Stimulated activated CD8-positive, alpha-beta memory T cell treated with anti-CD3 and anti-CD28 coated beads, Interleukin-15, amount 100 ng/mL, for 1 hour (primary cell): ENCODE measurements around the gene EML3.
A peak's percentile ranks its signal among the peaks of the same experiment; 100 is the strongest.
"Not testable (repeated sequence)": the region's sequence is repeated elsewhere in the genome, so short reads cannot be mapped to it uniquely, and the experiment has no call there.

Source experiments
- DNase-seq: peaks from one replicate; pipeline ENCODE4 v3.0.0-alpha.2; 2020; ENCODE audit warnings: low read depth

EML3 gene

DNA sequence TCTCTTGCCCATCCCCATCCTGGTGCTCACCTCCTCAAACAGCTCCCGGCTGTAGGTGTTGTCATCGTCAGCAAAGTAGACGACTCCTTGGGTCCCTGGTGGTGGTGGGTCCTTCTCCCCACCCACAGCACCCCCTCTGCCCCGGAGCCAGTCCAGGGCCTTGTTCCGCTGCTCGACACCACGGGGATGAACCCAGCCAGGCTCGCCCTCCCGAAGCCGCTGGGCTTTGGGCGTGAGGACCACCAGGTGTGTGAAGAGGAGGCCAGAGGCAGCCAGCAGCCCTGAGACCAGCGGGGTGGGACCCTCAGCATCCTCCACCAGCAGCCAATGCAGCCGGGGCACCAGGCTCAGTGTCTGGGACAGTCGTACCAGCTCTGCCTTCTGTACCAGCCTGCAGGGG is 4.4 kb upstream of the EML3 start:
- DNase-seq, result not testable (repeated sequence)

DNA sequence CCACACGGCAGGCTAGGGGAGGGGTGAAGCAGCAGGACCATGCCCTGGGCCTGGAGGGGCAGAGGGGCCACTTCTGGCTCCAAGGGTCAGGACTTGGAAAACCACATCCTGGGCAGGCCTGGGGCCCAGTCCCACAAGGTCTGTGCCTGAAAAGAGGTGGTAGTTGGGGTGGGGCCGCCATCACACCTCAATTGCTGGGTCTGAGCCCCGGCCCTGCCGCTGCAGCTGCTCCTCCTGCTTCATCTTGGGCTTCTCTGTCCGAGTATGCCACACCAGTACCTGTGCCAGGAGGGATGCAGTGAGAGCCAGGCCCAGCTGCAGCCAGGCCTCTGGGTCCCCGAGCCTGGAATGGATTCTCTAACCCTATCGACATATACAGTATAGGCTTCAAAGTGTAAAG is 2.9 kb upstream of the EML3 start:
- DNase-seq, result no peak

DNA sequence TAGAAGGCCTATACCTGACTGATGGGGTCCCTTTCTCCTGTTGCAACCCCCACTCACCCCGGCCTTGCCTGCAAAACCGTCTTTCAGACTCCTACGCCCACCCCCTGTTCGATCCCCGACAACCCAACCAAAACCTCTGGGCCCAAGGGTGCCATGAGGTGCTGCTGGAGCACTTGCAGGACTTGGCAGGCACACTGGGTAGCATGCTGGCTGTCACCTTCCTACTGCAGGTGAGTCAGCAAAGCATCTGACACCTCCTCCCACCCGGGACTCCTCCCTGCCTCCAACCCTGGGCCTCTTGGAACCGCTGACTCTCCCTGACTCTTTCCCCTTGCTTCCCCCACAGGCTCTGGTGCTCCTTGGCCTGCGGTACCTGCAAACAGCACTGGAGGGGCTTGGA is 1.7 kb upstream of the EML3 start:
- no peak for DNase-seq

DNA sequence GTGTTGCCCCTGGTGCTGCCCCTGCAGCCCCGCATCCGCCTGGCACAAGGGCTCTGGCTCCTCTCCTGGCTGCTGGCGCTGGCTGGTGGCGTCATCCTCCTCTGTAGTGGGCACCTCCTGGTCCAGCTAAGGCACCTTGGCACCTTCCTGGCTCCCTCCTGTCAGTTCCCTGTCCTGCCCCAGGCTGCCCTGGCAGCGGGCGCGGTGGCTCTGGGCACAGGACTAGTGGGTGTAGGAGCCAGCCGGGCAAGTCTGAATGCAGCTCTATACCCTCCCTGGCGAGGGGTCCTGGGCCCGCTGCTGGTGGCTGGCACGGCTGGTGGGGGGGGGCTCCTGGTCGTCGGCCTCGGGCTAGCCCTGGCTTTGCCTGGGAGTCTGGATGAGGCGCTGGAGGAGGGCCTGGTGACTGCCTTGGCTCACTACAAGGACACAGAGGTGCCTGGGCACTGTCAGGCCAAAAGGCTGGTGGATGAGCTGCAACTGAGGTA is 760 bp upstream of the EML3 start:
- no peak for DNase-seq

DNA sequence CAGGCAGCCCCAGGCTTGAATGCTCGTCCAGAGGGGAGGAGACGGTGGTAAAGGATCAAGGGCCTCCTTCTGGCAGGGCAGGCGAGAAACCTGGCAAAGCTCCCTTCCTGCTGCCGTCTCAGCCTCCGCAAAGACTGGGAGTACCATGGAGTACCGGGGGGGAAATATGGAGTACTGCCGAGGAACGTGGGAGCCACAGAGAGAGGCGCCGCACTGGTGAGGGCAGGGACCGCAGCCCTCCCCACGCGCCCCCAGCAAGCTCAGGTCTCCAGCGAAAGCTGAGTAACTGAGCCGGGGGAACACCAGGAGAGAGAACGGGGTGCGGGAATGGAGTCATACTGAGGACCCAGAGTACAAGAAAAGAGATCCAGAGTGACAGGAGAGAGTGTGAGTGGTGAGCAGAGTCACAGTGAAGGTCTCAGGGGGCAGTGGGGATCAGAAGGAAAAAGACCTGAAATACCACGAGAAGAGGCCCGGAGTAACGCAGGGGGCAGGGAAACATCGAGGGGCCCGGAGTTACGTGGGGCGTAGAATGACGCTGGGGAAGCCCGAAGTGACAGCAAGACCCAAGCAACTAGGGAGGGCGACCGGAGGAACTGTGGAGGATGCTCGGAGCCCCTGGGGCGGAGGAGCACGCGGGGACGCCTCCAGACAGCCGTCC is 740 bp downstream of the EML3 start:
- DNase-seq, result no peak

DNA sequence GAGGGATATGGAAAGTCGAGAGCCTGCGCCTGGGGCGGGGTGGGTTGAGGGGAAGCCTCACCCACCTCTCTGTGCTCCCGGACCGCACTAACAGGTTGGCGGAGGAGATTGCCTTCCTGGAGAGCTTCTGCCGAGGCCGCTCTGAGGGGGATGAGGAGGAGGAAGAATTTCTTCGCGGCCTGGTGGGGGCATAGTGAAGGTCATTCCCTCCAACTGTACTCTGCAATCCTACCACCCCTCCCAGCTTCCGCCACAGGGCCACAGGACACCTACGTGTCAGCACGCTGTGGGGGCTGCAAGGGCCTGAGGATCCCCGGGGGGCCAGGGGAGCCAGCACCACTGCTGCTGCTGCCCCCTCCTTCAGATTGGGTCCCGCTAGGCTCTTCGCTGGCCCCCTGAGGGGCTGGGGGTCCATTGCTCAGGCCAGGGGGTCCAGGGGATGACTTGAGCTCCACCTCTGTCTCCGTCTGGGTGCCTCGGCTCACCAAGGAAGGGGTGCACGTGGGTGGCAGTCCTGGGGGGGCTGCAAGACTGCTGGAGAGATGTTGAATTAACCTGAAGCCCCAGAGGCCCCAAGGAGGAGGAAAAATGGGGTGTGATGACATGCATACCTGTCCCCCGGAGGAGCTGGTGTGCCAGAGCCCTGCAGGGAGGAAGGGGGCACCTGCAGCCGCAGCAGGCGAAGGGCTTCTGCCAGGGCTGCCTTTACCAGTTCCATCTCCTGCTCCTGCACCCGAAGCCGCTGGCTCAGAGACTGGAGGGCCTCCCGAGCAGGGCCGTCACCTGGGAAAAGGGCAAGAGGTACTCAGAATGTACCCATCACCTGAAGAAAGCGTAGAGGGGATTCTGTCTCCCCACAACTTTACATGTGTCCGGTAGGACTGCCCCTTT is 1.5 kb downstream of the EML3 start:
- DNase-seq, result no peak

DNA sequence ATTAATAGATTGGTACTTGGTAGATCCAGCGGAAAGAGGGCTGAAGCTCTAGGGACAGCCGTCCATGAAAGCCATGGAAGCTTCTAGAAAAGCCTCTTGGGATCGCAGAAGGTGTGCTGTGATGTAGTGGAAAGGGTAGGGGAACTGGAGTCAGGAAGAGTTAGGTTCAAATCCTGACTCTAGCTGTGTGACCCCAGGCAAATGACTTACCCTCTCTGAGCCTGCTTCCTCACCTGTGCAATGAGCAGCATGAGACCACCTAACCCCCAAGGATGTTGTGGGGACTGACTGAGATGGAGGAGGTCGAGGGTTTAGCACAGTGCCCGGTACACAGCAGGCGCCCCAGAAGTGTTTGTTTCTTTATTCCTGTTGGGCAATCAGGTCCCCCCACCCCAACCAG is 2.2 kb downstream of the EML3 start:
- DNase-seq, result no peak

DNA sequence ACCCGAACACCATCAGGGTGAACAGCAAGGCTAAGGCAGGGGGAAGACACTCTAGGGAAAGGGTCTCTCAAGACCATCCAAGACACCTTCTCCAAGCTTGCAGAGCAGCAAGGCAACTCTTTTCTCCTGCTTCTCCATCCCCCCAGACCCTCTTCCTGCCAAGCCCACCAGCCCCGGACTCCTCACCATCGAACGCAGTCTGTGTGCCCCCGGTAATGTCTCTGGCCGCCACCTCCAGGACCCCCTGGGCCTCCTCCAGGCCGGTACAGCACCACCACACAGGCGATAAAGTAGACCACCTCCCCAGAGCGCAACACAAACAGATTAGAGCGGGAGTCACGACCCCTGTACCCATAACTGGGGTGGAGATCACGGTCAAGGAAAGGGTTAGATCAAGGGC is 3.8 kb downstream of the EML3 start:
- no peak for DNase-seq

DNA sequence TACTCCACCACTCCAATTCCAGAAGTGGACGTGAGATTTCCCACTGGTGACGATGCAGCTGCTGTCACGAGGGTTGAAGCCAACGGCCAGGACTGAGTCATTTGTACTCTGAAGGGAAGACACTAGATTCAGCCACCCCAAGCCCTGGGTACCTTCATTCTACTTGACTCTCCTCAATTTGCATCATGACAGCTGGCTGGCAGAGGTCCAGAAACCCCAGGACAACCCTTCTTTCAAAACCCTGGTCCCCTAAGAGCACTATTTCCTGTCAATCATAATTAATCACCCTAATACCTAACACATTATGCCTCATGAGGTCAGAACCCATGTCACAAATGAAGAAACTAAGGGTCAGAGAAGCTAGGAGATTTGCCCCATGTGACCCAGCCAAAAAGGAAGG is 4.9 kb downstream of the EML3 start:
- DNase-seq, result no peak

DNA sequence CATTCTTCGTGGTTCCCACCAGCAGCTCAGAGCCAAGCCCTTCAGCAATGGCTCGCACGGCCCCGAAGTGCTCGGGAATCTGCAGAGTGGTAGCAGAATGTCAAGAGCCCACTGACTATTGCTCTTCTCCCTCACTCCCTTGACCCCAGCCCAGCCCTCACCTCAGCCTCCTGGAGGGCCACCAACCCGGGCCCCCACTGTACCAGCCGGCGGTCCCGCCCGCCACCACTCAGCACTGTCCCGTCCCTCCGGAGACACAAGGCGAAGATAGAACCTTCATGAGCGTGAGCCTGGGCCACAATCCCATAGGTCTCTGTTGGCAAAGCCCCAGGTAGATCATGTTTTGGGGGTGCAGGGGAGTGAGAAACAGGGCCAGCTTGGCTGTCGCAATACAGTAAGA is 6.7 kb downstream of the EML3 start:
- DNase-seq, result no peak

DNA sequence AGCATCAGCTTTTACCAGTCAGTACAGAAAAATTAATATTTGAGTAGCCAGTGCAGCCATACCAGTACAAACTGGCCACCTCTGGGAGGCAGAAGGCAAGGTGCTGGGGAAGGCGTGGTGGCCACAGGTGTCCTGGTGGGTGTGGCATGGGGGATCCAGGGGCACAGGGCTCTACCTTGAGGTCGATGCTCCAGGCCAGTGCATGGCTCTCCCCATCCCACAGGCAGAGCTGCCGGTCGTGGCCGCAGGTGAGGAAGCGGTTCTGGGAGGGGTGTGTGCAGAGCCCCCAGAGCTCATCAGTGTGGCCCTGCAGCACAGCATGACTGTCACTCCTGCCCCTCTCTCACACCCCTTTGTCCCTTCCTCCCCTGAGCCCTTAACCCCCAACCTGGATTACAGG is 7.1 kb downstream of the EML3 start:
- DNase-seq, result no peak

DNA sequence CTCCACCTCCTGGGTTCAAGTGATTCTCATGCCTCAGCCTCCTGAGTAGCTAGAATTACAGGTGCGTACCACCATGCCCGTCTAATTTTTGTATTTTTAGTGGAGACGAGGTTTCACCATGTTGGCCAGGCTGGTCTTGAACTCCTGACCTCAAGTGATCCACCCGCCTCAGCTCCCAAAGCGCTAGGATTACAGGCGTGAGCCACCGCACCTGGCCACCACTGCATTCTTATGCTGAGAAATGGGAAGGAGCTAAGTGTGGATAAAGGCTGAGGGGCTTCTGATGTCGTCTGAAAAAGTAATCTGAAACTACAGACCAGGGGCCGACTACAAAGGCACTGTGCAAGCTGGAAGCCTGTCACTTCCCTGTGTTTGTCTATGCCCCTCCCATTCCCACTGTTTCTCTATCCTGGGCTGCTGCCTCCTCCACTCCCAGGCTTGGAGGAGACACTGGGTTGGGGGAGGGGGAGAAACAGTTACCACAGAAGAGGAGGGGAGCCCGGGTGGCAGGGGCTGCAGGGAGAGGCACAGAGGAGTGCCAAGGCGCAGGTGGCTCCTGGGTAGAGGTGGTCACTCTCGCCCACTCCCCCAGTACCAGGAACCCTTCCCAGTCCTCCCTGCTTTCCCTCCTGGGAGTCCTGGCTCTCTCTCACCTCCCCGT is 8.0 kb downstream of the EML3 start:
- no peak for DNase-seq

DNA sequence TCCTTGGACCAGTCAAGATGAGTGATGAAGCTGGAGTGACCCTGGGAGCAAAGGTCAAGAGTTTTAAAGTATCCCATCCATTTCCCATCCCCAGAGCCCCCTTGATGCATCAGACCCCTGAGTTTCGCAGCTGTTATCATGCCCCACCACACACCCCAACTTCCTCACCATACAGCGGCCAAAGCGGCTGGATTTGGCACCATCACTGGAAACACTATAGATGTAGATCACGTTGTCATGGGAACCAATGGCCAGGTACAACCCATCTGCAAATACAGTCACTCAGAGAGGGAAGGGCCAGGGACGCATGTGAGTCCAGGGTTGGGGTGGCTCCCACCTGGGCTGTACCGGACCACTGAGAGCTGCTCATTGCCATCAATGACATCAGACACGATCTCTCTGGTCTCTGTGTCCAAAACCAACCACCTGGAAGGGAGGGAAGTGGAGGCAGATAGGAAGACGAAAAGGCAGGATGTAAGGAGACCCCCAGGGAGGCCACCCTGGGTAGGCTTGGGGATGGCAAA is 8.7 kb downstream of the EML3 start:
- DNase-seq, result no peak

DNA sequence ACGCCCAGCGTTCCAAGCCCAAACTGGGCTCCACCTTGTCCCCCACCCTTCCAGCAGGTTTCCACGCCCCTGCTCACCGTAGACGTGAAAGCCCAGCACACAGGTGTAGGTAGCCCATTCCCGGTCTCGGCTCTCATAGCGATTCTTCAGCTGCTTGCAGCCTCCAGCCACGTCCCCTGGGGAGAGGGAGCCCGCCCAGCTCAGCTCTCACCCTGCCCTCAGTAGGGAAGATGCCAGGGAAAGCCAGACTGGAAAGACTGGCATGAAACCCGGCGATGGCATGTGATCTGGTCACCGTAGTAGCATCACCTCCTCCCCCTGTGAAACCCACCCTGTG is 9.5 kb downstream of the EML3 start:
- no peak for DNase-seq

DNA sequence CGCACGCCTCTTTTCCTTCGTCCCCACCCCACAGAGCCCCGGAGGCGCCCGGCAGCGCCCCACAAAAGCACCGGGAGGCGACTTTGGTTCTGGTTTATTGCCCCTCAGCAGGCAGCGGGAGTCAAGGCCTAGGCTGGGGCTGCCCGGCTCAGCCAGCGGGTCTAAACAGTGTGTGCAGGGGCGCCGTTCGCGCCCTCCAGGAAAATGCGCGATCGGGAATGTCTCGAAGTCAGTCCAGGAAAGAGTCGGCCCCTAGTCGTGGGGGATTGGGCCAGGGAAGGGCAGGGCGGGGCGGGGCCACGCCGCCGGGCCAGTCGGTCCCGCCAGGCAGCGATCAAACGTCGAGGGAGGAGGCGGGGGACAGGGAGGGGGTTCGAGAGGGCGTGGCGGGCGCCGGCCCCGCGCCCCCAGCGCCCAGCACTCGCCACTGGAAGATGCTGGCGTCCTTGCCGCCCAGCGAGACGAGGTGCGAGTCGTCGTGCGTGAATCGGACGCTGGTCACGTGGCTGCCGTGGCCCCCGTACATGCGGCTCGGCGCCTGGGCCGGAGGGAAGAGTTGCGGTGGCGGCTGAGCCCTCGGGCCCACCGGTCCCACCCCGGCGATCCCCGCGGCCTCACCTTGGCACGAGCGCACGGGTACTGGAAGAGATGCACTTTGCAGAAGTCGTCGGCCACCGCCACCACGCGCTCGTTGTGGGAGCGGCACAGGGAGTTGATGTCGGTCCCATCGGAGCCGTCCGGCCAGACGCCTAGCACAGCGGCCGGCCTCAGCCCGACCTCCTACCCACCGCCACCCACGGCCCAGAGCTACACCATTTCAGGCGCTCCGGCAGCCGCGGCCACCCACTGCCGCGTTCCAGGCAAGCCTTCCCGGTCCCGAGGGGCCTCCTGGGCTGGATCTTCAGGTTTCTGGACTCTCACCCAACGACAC is 10.2 kb downstream of the EML3 start:
- no peak for DNase-seq

DNA sequence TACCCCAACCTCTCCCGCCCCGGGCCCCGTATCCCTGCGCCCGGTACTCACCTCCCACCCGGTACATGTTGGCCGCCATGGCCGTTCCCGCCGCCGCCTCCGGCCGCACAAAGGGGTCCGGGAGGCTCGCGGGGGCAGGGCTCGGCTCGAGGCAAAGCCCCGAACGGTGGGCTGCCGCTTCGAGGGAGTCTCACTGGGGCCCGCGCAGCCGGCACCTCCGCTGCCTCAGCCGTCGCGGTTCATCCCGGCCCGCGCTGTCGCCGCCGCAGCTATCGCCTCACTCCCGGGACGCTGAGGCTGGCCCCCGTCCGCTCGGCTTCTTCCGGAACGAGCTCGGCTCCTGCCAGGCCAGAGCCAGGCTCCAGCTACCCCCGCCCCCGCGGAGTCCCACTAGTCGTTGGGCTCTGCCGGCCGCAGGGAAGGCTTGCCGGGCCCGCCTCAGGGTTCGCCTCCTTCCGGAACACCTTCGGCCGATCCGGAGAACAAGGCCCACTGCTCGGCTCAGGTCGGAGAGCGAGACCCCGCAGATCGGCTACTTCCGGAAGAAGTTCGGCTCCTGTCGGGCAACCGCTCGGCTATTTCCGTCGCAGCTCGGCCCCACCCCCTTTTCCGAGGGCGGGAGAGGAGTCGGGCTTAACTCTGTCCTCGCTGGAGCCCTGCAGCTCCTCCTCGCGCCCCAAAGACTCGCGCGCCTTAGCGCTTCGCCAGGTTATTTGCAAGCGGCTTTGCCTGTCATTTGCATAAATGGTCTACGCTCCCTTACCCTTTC is 11.0 kb downstream of the EML3 start, which contains the start of gene MTA2:
TSS of gene MTA2 (minus strand) at position 494 of the 769 bp plus-strand sequence. CDS start at position 79, 415 bp downstream.
- DNase-seq, result peak; percentile 99

DNA sequence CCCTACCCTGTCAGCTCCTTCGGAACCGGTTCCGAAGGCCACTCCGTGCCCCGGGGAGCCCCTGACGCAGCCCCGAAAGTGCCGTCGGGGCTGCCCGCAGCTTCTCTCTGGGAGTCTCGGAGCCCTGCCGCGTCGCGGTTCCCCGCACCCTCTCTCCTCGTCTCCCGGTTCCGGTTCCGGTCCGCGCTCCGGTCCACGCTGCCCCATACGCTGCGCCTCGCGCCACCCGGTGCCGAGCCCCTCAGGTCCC is 11.5 kb downstream of the EML3 start:
- DNase-seq, result no peak

DNA sequence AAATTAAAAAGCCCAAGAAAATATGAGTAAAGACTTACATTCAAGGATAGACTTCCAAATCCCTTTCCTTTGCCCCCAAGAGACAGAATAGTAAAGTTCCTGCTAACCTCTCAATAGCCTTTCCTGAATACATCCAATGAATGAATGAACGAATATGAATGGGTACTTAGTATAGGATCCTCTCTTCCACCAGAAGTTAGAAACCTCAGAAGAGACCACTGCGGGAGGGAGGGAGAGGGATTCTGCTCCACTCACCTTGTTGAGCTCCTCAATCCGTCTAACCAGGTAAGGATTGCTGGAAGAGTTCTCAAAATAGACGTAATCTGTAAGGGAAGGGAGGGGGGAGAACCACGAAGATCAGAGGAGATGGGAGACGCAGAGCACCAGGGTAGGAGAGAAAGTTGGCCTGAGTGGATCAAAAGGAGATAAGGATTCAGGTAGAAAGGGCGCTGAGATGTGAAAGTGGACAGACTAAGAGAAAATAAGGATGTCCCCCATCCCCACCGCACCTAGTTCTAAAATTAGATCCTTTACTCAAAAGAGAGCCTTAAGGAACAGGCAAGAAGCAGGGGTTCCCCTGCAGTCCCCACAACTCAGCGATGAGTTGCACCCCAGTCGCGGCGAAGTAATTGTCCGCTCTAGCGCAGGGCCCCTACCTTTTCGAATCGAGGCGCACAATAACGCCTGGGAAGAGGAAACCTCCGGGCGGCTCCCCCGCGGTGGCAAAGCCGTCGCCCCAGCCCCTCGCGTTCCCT is 12.0 kb downstream of the EML3 start:
- no peak for DNase-seq

DNA sequence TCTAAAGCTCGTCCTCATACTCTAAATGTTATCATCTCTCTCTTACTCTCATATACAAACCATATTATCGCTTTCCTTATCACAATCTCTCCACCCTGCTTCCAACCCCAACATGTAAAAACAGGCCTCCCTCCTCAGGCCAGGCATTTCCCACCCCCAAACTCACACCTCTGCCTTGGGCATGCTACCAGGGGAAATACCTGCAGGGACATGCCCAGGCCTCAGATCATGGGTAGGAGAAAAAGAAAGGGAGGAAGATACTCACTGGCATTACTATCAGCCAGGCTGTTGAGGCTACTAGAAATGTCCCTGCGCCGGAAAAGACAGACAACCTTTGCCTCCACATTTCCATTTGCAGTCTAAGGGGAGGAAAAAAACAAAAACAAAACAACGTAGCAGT is 12.7 kb downstream of the EML3 start:
- DNase-seq, result no peak

DNA sequence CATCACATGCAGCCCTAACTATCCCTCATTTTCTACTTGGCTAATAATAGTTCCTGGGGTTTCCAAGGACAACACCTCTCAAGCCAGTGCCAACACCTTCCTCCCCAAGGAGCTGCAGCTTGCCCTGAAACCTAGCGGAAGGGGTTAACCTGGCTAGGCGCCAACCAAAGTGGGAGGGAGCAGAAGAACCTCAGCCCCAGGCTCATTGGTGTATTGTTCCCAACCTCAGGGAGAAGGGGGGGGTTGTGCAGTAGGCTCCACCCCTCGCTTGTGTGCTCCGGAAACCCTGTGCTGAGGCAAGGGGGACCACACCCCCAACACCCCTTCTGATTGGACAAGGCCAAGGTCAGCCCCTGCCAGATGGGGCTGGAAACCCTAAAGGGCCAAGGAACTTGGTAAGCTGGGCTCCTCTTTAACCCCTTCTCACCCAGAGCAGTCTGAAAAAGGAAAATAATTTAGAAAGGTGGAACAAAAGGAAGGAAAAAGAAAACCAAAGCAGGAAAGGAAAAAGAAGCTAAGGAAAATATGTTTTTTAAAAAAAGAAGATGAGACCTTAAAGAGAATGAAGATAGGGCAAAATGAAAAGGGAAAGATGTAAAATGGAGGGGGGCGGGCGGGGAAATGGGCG is 13.4 kb downstream of the EML3 start:
- DNase-seq, result peak; percentile 92
